A549 treated with ZK216348 at 1 μM for 4 hours (cell line): ENCODE data around the gene KCTD13. TPM values are rescaled to one million over a fixed set of nuclear protein-coding genes. Genes with fewer than 3 reads are reported as not detected.

Source experiments
- total RNA-seq: library from RNA; stranded (reverse); fragments of 200-300 nt; extraction: Qiagen RNA extraction; gene quantifications from 5 replicates; pipeline ENCODE4 v1.2.3, GENCODE V29; 2022; ENCODE audit warnings: low read depth

The KCTD13 gene, protein sequence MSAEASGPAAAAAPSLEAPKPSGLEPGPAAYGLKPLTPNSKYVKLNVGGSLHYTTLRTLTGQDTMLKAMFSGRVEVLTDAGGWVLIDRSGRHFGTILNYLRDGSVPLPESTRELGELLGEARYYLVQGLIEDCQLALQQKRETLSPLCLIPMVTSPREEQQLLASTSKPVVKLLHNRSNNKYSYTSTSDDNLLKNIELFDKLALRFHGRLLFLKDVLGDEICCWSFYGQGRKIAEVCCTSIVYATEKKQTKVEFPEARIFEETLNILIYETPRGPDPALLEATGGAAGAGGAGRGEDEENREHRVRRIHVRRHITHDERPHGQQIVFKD
- total RNA-seq: 9.3 to 20.1 TPM (median 15.0 TPM) in 5 replicates

DNA sequence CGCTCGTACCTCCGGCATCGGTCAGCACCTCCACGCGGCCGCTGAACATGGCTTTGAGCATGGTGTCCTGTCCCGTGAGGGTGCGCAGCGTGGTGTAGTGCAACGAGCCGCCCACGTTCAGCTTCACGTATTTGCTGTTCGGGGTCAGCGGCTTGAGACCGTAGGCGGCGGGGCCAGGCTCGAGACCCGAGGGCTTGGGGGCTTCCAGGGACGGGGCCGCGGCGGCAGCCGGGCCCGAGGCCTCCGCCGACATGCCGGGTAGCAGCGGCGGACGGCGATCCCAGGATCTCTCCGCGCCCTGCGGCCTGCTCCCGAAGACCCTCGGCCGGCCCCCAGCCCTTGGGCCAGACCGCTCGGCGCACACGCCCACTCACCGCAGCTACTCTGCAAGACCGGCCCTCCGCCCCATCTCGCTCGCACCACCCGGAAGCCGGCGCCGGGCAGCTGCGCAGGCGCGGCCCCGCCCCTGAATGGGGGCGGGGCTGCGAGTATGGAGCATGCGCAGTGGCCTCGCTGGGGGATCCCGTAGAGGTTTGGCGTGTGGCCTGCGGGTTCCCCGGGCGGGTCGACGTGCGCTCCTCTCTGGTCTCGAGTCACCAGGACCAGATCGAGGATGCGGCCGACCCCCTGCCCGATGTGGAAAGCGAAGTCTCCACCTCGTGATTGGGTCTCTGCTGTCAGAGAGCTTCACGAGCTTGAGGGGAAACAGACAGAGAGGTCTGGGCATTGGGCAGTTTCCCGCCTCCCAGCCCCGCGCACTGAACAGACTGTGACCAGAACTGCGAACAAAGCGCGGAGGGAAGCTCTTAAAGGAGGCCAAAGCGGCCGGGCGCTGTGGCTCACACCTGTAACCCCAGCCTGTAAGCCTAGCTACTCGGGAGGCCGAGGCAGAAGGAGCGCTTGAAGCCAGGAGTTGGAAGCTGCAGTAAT is at the start of gene KCTD13:
TSS of gene KCTD13 (minus strand) at position 446 of the 930 bp plus-strand sequence. CDS start at position 253, 193 bp downstream.

DNA sequence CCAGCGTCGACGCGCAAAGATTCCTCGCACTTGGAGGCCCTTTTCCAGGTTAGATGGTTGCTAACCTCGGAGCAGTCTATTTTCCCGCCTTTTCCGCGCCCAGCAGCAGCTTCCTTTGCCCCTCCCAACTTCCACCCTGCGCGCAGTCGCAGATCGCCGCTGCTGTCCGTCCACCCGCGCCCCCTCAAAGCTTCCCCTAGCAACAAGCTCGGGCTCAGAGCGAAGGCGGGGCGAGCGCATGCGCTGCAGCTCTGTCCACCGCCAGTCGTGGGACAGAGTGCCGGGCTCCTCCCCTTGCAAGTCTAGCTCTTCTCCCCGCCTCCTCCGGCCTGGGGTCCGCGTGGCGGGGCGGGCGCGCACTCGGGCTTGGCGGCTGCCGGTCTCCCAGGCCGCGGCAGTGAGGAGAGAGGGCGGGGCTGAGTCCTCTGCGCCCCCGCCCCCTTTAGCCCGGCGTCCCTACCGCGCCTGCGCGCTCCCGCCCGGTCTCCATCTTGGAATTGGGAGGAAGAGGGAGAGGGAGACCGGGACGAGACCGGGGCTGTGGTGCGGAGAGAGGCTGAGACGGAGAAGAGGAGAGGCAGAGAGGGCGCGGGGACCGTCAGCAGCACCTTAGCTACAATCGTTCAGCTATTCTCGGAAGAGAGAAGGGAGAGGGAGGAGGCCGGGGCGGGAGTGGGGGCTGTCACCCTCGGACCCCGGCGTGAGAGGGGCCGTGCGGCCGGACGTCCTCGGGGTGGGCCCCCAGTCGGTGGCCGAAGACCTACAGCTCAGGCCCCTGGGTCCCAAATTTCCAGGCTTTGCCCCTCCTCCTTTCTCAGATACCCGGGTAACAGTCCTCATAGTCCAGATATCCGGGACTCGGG is 47.6 kb upstream of the KCTD13 start, which contains the start of gene TAOK2:
TSS of gene TAOK2 (plus strand) at position 485 of the 863 bp plus-strand sequence. CDS start 3,905 bp downstream, outside the sequence.

DNA sequence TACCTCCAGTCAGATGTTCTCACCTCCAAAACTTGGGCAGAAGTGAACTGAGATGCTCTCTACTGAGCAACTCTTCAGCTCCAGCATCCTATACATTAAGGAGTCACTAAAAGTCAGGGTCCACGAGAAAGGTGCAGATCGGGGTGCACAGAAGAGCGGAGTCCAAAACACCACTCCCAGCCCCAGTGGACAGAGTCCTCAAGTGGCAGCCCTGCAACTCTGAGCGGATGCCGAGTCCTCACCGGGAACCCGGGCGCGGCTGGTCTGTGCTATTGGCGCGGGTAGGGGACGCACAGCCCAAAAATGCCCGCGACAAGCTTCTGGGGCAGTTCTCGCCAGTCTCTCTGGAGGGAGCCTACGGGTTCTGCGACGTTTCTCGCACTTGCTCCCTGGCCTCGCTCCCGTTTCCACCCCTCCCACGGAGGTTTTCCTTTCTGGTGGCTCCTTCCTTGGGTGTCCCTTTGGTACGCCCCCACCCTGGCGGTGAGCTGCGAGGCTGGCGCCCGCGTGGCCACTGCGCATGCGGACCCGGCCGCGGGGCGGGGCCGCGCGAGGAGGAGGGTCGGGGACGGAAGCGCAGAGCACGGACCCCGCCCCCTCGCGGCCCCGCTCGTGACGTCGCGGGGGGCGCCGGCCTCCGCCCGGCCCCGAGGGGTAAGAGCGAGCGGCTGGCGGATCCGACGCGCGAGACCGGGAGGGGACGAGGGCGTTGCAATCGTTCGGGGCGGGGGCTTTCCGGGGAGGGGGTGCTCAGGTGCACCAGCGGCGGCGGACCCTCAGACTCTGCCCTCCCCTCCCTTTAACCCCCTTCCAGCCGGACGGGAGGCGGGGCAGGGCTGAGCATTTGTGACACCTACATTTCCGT is 35.7 kb upstream of the KCTD13 start, which contains the start of gene TMEM219:
TSS of gene TMEM219 (plus strand) at position 601 of the 865 bp plus-strand sequence. CDS start 1,065 bp downstream, outside the sequence.

DNA sequence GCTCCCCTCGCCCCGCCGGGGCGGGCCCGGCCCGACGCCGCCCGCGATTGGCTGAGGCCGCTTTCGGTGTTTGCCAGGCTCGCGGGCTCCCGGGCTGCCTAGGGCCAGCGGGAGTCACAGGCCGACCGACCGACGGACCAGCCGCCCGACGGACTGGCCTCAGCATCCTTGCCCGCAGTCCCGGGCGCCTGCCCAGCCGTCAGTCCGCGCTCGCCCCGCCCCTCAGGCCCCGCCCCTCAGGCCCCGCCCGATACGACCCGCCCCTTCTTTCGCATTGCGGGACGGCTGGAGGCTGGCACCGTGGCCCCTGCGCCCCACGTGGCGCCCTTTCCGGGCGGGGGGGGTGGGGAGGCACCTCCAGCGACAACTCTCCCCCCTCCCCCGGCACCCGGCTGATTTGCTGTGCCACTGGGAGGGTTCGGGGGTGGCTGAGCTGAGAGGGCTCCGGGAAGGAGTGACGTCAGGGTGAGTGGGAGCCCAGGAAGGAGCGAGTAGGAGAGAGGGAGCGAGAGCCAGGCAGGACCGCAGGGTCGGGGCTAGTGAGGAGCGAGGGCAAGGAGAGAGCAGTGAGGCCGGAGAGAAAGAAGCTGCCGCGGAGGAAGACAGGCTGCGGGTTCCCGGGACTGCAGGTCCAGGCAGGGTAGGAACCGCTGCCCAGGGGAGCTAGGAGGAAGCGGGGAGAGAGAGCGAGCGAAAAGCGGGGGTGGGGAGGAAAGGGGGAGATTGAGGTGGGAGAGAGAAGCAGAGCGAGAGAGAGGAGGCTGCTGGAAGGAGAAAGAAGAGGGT is 25.7 kb downstream of the KCTD13 start, which contains the start of gene ASPHD1:
TSS of gene ASPHD1 (plus strand) at position 387 of the 786 bp plus-strand sequence. CDS start 484 bp downstream, outside the sequence.

DNA sequence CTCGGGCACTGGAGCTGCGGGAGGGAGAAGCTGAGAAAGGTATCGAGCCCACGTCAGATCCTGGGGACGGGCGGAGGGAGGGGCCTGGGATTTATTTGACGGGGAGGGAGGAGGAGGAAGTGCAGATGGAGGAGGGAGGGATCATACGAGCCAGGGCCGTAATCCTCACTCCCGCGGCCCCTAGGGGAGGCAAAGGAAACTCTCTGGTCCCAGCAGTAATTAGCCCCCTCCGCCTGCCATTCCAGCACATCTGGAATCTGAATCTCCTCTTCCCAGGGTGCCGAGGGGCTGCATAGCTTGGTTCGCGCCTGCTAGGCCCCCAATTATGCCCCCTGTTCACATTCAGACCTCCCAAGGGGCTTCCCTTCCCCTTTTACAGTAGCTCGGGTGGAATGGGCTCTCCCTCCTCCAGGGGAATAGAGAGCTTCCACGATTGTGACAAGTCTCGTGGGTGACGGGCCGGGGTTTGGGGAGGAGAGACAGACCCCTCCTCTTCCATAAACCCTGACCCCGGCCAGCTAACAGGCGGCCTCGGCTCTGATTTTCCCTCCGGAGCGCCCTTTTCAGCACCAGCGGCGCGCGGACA is 26.4 kb downstream of the KCTD13 start, which contains the start of gene SEZ6L2:
TSS of gene SEZ6L2 (minus strand) at position 35 of the 586 bp plus-strand sequence. CDS start 531 bp downstream, outside the sequence.

DNA sequence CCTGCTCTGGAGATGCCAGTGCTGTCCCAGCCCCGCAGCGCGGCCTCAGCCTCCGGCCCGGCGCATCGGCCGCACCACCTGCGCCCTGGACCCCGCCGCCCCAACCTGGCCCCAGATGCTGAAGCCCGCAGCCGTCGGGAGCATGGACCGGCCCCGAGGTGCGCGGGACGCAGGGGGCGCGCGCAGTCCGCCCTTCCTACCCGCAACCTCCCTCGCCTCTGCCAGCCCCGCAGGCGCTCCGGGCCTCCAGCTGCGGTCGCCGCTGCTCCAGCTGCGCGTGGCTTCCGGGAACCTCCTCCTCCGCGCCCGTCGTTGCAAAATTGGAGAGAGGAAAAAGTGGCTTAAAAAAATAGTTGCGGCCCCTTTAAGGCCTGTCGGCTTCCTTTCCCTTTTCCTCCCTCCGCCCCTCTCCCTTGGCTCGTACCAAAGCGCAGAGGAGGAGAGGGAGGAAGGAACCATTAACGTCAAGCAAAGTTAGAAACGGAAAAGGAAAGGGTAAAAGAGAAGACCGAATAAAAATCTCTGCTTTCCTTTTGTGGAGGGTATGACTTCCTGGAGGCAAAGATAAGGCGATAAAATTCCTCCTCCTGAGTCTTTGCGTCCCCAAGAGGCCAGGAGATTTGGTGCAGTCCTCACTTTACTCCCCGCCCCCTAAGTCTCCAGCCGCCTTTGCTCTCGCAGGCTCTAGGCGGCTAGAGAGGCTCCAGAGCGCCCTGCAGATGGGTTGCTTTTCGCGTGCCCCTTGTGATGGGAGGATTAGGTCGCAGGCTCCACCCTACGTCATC is 63.0 kb downstream of the KCTD13 start, which contains the start of gene CDIPT:
TSS of gene CDIPT (minus strand) at position 343 of the 785 bp plus-strand sequence. CDS start 369 bp downstream, outside the sequence.

Other genes with a start within 250 kb of the KCTD13 start
- 0.31 to 1.1 TPM (median 0.87 TPM) in 5 replicates for gene QPRT, start 247.0 kb downstream of the KCTD13 start, total RNA-seq
- gene C16orf54, start 180.2 kb downstream of the KCTD13 start, total RNA-seq: not detected in 5 replicates
- not detected in 5 replicates for gene ZG16, start 148.0 kb downstream of the KCTD13 start, total RNA-seq
- 73.9 to 96.4 TPM (median 95.6 TPM) in 5 replicates for gene KIF22, start 135.5 kb downstream of the KCTD13 start, total RNA-seq
- 140 to 181 TPM (median 172 TPM) in 5 replicates for gene MAZ, start 119.7 kb downstream of the KCTD13 start, total RNA-seq
- 0.27 to 0.52 TPM (median 0.33 TPM) in 5 replicates for gene PRRT2, start 114.0 kb downstream of the KCTD13 start, total RNA-seq
- gene PAGR1, start 110.1 kb downstream of the KCTD13 start, total RNA-seq: 35.0 to 50.8 TPM (median 46.6 TPM) in 5 replicates
- gene MVP, start 105.8 kb downstream of the KCTD13 start, total RNA-seq: 99.3 to 146 TPM (median 135 TPM) in 5 replicates
- gene CDIPT, start 63.0 kb downstream of the KCTD13 start, total RNA-seq: 47.4 to 106 TPM (median 95.8 TPM) in 5 replicates
- gene SEZ6L2, start 26.7 kb downstream of the KCTD13 start, total RNA-seq: 11.0 to 24.3 TPM (median 19.9 TPM) in 5 replicates
- 12.4 to 27.0 TPM (median 23.7 TPM) in 5 replicates for gene ASPHD1, start 25.7 kb downstream of the KCTD13 start, total RNA-seq
- 72.2 to 98.5 TPM (median 97.9 TPM) in 5 replicates for gene TMEM219, start 35.9 kb upstream of the KCTD13 start, total RNA-seq
- 16.9 to 36.1 TPM (median 34.3 TPM) in 5 replicates for gene TAOK2, start 47.6 kb upstream of the KCTD13 start, total RNA-seq
- 9.6 to 19.0 TPM (median 14.5 TPM) in 5 replicates for gene HIRIP3, start 69.4 kb upstream of the KCTD13 start, total RNA-seq
- gene INO80E, start 70.0 kb upstream of the KCTD13 start, total RNA-seq: 101 to 119 TPM (median 109 TPM) in 5 replicates
- 0.88 to 3.5 TPM (median 2.5 TPM) in 5 replicates for gene DOC2A, start 84.8 kb upstream of the KCTD13 start, total RNA-seq
- gene C16orf92, start 97.0 kb upstream of the KCTD13 start, total RNA-seq: not detected in 5 replicates
- 0.26 to 0.56 TPM (median 0.36 TPM) in 4 of 5 replicates, not detected in the other for gene TLCD3B, start 105.0 kb upstream of the KCTD13 start, total RNA-seq
- gene ALDOA, start 139.5 kb upstream of the KCTD13 start, total RNA-seq: 1,377 to 1,871 TPM (median 1,822 TPM) in 5 replicates
- 99.1 to 153 TPM (median 144 TPM) in 5 replicates for gene PPP4C, start 149.8 kb upstream of the KCTD13 start, total RNA-seq
- gene TBX6, start 165.7 kb upstream of the KCTD13 start, total RNA-seq: 0.20 to 0.50 TPM (median 0.27 TPM) in 5 replicates
- 4.2 to 10.8 TPM (median 8.6 TPM) in 5 replicates for gene YPEL3, start 170.0 kb upstream of the KCTD13 start, total RNA-seq
- gene GDPD3, start 187.3 kb upstream of the KCTD13 start, total RNA-seq: 1.1 to 2.1 TPM (median 1.6 TPM) in 5 replicates
- 34.6 to 39.2 TPM (median 36.7 TPM) in 5 replicates for gene MAPK3, start 197.0 kb upstream of the KCTD13 start, total RNA-seq